HCT116 (cell line): ENCODE results near the gene TATDN2.

Experiments used
- EZH2 ChIP-seq: fragments of 200-600 bp; sonication (generic); IDR thresholded peaks from 2 replicates; pipeline ENCODE4 v1.6.1; 2017; ENCODE audit warnings: antibody characterized with exemption, mixed run types
- EZH2phosphoT487 ChIP-seq: fragments of 200-600 bp; IDR thresholded peaks from 2 replicates; pipeline ENCODE4 v1.6.1; 2018; ENCODE audit warnings: antibody characterized with exemption, borderline replicate concordance
- MAX ChIP-seq: IDR thresholded peaks from 2 replicates; pipeline ENCODE4 v1.6.1; 2012
- POLR2A ChIP-seq: IDR thresholded peaks from 2 replicates; pipeline ENCODE4 v1.7.0; 2011; ENCODE audit warnings: borderline replicate concordance; ENCODE audit not compliant: insufficient read depth, insufficient read length; ENCODE audit errors: extremely low read depth
- POLR2AphosphoS5 ChIP-seq: IDR thresholded peaks from 2 replicates; pipeline ENCODE4 v1.6.1; 2011; ENCODE audit warnings: mild to moderate bottlenecking, low read depth, low read length, moderate library complexity
- RAD21 ChIP-seq: IDR thresholded peaks from 2 replicates; pipeline ENCODE4 v1.6.1; 2012; ENCODE audit warnings: low read depth, mild to moderate bottlenecking
- REST ChIP-seq: IDR thresholded peaks from 2 replicates; pipeline ENCODE4 v1.6.1; 2012; ENCODE audit warnings: low read depth
- SIN3A ChIP-seq: IDR thresholded peaks from 2 replicates; pipeline ENCODE4 v1.6.1; 2012; ENCODE audit warnings: low read depth
- ZNF274 ChIP-seq: fragments of 200-500 bp; sonication (Bioruptor generic); IDR thresholded peaks from 2 replicates; pipeline ENCODE4 v1.6.1; 2014; ENCODE audit warnings: mild to moderate bottlenecking, low read depth, low read length, inconsistent platforms
- TF ChIP-seq, protein P1 (sequence below), 3 experiments: fragments of 200-600 bp in 1 of 3; sonication (generic) in 1 of 3; IDR thresholded peaks in 2 of 3; conservative IDR thresholded peaks in 1 of 3; 2 replicates each; pipeline ENCODE4 v1.5.1; 2012 to 2017; ENCODE audit warnings: low read depth in 2 of 3, low read length in 2 of 3, antibody characterized with exemption in 1 of 3, borderline replicate concordance in 1 of 3, control low read depth in 1 of 3, mild to moderate bottlenecking in 1 of 3, mixed read lengths in 1 of 3, mixed run types in 1 of 3, moderate library complexity in 1 of 3; ENCODE audit not compliant: insufficient read depth in 1 of 3
- TF ChIP-seq, protein P2 (sequence below): IDR thresholded peaks from 2 replicates; pipeline ENCODE4 v1.6.1; 2012

DNA sequence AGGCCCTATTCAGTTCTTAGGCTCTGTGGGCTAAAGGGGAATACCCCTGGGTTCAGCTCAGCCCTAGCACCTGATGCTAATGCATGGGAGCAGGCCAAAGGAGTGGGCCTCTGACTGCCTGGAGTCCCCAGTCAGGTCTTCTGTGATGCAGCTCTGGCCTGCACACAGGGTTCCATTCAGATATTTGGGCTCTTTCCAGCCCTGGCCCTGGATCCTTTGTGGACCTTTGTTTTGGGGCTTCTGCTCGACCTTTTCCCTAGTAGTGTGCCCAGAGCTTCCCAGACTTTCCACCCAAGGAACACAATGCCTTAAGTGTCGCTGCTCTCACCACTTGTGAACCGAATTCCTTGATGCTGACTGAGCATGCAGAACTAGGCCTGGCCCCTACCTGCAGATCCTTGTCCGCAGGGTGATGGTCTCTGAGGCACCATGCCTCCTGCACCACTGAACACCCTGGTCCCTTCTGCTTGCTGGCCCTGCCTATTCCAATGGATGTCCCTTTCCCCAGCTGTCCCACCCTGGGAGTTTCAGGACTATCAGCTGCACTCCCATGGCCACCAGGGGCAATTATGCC is 67.6 kb downstream of the TATDN2 start:
- TF ChIP-seq RAD21 (no peak), EZH2 (no peak), REST (no peak), EZH2phosphoT487 (no peak), POLR2AphosphoS5 (no peak), ZNF274 (no peak), MAX (no peak), POLR2A (no peak), SIN3A (no peak)
- TF ChIP-seq, protein P1, sequence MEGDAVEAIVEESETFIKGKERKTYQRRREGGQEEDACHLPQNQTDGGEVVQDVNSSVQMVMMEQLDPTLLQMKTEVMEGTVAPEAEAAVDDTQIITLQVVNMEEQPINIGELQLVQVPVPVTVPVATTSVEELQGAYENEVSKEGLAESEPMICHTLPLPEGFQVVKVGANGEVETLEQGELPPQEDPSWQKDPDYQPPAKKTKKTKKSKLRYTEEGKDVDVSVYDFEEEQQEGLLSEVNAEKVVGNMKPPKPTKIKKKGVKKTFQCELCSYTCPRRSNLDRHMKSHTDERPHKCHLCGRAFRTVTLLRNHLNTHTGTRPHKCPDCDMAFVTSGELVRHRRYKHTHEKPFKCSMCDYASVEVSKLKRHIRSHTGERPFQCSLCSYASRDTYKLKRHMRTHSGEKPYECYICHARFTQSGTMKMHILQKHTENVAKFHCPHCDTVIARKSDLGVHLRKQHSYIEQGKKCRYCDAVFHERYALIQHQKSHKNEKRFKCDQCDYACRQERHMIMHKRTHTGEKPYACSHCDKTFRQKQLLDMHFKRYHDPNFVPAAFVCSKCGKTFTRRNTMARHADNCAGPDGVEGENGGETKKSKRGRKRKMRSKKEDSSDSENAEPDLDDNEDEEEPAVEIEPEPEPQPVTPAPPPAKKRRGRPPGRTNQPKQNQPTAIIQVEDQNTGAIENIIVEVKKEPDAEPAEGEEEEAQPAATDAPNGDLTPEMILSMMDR (IDR thresholded peaks at IDR 0.05 in 2 of 3, conservative IDR thresholded peaks at IDR 0.05 in 1 of 3; ENCODE audit: borderline replicate concordance in 1 of 3, insufficient read depth in 1 of 3, low read depth in 2 of 3, low read length in 2 of 3): no peak
- TF ChIP-seq, protein P2, sequence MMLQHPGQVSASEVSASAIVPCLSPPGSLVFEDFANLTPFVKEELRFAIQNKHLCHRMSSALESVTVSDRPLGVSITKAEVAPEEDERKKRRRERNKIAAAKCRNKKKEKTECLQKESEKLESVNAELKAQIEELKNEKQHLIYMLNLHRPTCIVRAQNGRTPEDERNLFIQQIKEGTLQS: no peak
